Measurements from ENCODE around the gene PTPRA. TPM values are rescaled to one million over a fixed set of nuclear protein-coding genes. Genes with fewer than 3 reads are reported as not detected.

Gene PTPRA
- total and polyA plus RNA-seq, 8 donors, result 8.1 to 157 (median 21.8) TPM

DNA sequence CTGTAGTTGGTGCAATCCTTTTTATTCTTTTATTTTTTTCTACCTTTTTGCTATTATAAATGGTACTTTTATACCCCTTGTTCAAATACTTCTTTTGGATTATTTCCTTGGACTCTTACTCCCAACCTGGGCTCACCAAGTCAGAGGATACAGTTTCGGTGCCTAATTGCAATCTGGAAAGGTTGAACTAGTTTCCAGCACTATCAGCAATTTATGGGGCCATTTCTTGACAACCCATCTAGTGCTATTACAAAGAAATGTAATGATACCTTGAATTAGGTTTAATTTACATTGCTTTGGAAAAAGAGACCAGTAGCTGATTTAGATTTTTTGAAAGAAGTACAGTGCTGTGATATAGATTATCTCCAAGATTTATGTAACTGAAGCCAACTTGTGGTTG, 5.2 kb downstream of the PTPRA start:
- intact Hi-C loops (cut with DNase I; ENCODE audit: low total_unique reads), result no loop called here
- no peak for TF ChIP-seq POLR2AphosphoS5 (IDR thresholded peaks at IDR 0.05)
- no peak for TF ChIP-seq EP300 (IDR thresholded peaks at IDR 0.05)
- no peak for TF ChIP-seq CTCF (IDR thresholded peaks at IDR 0.05)
- TF ChIP-seq POLR2A (IDR thresholded peaks at IDR 0.05), result no peak
- 95 to 100% (median 97%) methylated on average over 1 of the region's 1 CpG for WGBS, 5 donors

GRCh38 chr20:2879146-2879545, 5.9 kb downstream of the PTPRA start:
- intact Hi-C loops (cut with DNase I; ENCODE audit: low total_unique reads), result no loop called here
- TF ChIP-seq CTCF (IDR thresholded peaks at IDR 0.05) (no peak), POLR2AphosphoS5 (IDR thresholded peaks at IDR 0.05) (no peak), EP300 (IDR thresholded peaks at IDR 0.05) (no peak)
- 53 to 80% (median 79%) methylated on average over 3 of the region's 3 CpGs for WGBS, 5 donors

More for the DNA sequence above, 5.2 kb downstream of the PTPRA start:
- Histone ChIP-seq H3K4me3 (no peak overlapping the region), H3K4me1 (peaks cover 9 to 55% (median 42%) of the 10 kb centered on the region in 4 donors), H3K36me3 (no peaks in the 10 kb centered on the region), H3K27ac (peak overlapping the region in 1 of 5 donors; percentile 9), H3K27me3 (no peaks in the 10 kb centered on the region), H3K9me3 (no peaks in the 10 kb centered on the region)
- no peak for DNase-seq

DNA sequence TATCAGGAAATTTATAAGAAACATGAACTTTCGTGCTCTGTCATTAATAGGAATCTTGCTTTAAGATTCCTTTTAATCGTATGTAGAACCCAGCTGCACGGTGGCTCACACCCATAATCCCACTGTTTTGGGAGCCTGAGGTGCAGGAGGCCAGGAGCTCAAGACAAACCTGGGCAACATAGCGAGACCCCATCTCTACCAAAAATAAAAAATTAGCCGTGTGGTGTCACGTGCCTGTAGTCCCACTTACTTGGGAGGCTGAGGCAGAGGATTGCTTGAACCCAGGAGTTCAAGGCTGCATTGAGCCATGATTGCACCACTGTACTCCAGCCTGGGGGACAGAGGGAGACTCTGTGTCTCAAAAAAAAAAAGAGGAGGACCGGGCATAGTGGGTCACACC, 7.4 kb downstream of the PTPRA start:
- no peaks in the 10 kb centered on the region for H3K36me3 ChIP-seq
- no peak overlapping the region for H3K27ac ChIP-seq
- WGBS, 5 donors, result 82 to 94% (median 86%) methylated on average over 7 of the region's 7 CpGs
- DNase-seq, result no peak
- no peak for TF ChIP-seq POLR2A (IDR thresholded peaks at IDR 0.05)
- no peak for TF ChIP-seq EP300 (IDR thresholded peaks at IDR 0.05)
- TF ChIP-seq CTCF (IDR thresholded peaks at IDR 0.05), result no peak
- no peak for TF ChIP-seq POLR2AphosphoS5 (IDR thresholded peaks at IDR 0.05)
- intact Hi-C loops (cut with DNase I; ENCODE audit: low total_unique reads), result no loop called here
- no peak overlapping the region for H3K4me3 ChIP-seq
- H3K27me3 ChIP-seq, result no peaks in the 10 kb centered on the region
- H3K9me3 ChIP-seq, result no peaks in the 10 kb centered on the region
- H3K4me1 ChIP-seq, result peaks cover 0 to 46% (median 29%) of the 10 kb centered on the region in 4 donors

More at GRCh38 chr20:2879146-2879545, 5.9 kb downstream of the PTPRA start:
- H3K4me3 ChIP-seq, result no peak overlapping the region
- DNase-seq, result peak in 1 of 2 donors; percentile 42
- H3K9me3 ChIP-seq, result no peaks in the 10 kb centered on the region
- no peaks in the 10 kb centered on the region for H3K27me3 ChIP-seq
- H3K27ac ChIP-seq, result peak overlapping the region in 1 of 5 donors; percentile 9
- H3K36me3 ChIP-seq, result no peaks in the 10 kb centered on the region
- H3K4me1 ChIP-seq, result peaks cover 9 to 51% (median 41%) of the 10 kb centered on the region in 4 donors

DNA sequence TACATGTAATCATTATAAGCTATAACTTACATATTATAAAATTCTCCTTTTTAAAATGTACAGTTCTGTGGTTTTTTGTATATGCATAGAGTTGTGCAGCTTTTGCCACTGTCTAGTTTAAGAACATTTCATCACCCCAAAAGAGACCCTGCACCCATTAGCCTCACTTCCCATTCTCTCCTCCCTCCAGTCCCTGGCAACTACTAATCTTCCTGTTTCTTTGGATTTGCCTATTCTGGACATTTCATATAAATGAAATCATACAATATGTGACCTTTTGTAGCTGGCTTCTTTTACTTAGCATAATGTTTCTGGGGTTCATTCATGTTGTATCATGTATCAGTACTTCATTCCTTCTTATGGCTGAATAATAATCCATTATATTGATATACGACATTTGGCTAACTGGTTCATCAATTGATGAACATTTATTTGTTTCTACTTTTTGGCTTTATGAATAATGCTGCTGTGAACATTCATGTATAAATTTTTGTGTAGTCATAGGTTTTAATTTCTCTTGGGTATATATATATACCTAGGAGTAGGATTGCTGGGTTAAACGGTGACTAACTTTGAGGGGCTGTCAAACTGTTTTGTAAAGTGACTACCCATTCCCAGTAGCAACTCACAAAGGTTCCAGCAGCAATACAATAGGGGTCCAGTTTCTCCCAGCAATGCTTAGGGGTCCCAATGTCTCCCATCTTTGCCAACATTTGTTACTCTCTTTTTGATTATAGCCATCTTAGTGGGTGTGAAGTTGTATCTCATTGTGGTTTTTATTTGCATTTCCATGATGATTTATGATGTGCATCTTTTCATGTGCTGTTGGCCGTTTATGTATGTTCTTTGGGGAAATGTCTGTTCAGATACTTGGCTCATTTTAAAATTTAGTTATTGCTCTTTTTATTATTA, 10.7 kb downstream of the PTPRA start:
- no peak overlapping the region for H3K27ac ChIP-seq
- no peaks in the 10 kb centered on the region for H3K36me3 ChIP-seq
- no peak overlapping the region for H3K4me3 ChIP-seq
- DNase-seq, result no peak
- peaks cover 0 to 38% (median 21%) of the 10 kb centered on the region in 4 donors for H3K4me1 ChIP-seq
- 62 to 75% (median 69%) methylated on average over 3 of the region's 3 CpGs for WGBS, 5 donors
- TF ChIP-seq POLR2AphosphoS5 (IDR thresholded peaks at IDR 0.05) (no peak), EP300 (IDR thresholded peaks at IDR 0.05) (no peak)
- no peaks in the 10 kb centered on the region for H3K27me3 ChIP-seq
- intact Hi-C loops (cut with DNase I; ENCODE audit: low total_unique reads), result no loop called here
- no peaks in the 10 kb centered on the region for H3K9me3 ChIP-seq

- intact Hi-C loops (cut with DNase I; ENCODE audit: low total_unique reads), result no loop called here
- Histone ChIP-seq H3K4me3 (no peak overlapping the region), H3K27me3 (no peaks in the 10 kb centered on the region), H3K36me3 (no peaks in the 10 kb centered on the region), H3K27ac (no peak overlapping the region), H3K4me1 (peaks cover 4 to 40% (median 22%) of the 10 kb centered on the region in 4 donors), H3K9me3 (no peaks in the 10 kb centered on the region)
- 87 to 100% (median 92%) methylated on average over 3 of the region's 3 CpGs for WGBS, 5 donors
- TF ChIP-seq POLR2A (IDR thresholded peaks at IDR 0.05), result no peak
- DNase-seq, result no peak
Measured at GRCh38 chr20:2887715-2888114, 14.4 kb downstream of the PTPRA start.

Measured in stomach (tissue), 9 donors.